GM21717 (cell line): ENCODE results near the gene PSME4.
"Not testable (repeated sequence)": the region's sequence is repeated elsewhere in the genome, so short reads cannot be mapped to it uniquely, and the experiment has no call there.

Source experiments
- ATAC-seq: cut with Tn5 transposase; IDR thresholded peaks from one replicate; pipeline ENCODE4 v1.9.1; 2021; ENCODE audit warnings: mild to moderate bottlenecking, moderate library complexity; ENCODE audit not compliant: unreplicated experiment

The PSME4 gene

DNA sequence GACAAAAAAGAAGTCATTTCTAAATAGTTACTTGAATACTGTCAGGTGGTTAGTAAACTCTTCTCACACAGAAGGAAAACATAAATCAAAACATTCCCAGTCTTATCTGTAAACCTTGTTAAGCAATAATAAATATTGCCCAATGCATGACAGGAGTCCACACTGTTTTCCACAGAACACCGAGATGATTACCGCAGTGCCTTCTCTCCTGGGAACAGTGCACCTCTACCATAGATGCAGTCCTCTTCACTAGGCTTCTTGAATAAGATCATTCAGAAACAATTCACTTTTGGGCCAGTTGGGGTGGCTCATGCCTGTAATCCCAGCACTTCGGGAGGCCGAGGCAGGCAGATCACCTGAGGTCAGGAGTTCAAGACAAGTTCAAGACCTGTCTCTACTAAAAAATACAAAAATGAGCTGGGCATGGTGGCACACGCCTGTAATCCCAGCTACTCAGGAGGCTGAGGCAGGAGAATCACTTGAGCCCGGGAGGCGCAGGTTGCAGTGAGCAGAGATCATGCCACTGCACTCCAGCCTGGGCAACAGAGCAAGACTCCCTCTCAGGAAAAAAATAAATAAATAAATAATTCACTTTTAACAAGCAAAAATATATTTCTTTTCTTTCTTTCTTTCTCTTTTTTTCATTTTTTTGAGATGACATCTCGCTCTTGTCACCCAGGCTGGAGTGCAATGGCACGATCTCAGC lies 119.6 kb downstream of the PSME4 start:
- ATAC-seq = not testable (repeated sequence)

DNA sequence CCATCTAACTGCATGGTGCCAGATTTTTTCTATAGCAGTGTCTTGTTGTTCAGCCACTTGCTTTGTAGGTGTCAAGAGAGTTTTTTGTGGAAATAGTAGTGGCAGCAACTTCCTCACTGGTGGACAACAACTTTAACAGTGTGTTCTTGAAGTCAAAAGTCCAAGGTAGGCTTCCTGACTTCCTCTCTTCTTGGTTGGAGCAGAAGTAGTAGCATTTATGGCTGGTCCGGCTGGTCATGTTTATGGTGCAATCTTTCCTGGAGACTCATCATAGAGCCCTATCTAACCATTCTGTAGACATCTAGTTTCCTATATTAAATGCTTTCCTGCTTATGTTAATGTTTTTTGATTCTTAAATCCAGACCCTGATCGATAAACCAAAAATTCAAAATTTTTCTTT lies 122.7 kb downstream of the PSME4 start:
- ATAC-seq = no peak

DNA sequence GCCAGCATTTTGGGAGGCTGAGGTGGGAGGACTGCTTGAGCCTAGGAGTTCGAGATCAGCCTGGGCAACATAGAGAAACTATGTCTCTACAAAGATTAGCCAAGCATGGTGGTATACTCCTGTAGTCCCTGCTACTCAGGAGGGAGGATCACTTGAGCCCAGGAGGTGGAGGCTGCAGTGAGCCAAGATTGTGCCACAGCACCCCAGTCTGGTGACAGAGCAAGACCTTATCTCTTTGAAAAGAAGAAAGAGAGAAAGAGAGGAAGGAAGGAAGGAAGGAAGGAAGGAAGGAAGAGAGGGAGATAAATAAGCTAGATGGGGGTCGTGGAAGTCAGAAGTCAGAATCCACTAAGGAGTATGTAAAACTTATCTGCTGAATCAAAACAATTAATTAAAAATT lies 127.2 kb downstream of the PSME4 start:
- ATAC-seq = no peak

GRCh38 chr2:53842891-53843290 lies 127.9 kb downstream of the PSME4 start:
- no peak for ATAC-seq

DNA sequence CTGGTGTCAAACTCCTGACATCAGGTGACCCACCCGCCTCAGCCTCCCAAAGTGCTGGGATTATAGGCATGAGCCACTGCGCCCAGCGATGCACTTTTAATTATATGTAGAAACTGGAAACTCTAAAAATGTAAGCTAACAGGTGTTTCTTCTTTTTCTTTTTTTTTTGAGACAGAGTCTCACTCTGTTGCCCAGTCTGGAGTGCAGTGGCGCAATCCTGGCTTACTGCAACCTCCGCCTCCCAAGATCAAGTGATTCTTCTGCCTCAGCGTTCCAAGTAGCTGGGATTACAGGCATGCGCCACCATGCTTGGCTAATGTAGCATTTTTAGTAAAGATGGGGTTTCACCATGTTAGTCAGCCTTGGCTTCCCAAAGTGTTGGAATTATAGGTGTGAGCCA lies 129.1 kb downstream of the PSME4 start:
- not testable (repeated sequence) for ATAC-seq

- ATAC-seq = no peak
Observed at GRCh38 chr2:53840580-53840979, 130.2 kb downstream of the PSME4 start.

DNA sequence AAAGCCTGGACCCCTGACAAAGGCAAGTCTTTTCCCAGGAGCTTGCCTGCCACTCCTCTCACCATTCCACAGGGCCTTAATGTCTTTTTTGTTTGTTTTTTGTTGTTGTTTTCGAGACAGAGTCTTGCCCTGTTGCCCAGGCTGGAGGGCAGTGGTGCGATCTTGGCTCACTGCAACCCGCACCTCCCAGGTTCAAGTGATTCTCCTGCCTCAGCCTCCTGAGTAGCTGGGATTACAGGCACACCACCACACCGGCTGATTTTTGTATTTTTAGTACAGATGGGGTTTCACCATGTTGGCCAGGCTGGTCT lies 140.9 kb downstream of the PSME4 start:
- ATAC-seq = not testable (repeated sequence)

DNA sequence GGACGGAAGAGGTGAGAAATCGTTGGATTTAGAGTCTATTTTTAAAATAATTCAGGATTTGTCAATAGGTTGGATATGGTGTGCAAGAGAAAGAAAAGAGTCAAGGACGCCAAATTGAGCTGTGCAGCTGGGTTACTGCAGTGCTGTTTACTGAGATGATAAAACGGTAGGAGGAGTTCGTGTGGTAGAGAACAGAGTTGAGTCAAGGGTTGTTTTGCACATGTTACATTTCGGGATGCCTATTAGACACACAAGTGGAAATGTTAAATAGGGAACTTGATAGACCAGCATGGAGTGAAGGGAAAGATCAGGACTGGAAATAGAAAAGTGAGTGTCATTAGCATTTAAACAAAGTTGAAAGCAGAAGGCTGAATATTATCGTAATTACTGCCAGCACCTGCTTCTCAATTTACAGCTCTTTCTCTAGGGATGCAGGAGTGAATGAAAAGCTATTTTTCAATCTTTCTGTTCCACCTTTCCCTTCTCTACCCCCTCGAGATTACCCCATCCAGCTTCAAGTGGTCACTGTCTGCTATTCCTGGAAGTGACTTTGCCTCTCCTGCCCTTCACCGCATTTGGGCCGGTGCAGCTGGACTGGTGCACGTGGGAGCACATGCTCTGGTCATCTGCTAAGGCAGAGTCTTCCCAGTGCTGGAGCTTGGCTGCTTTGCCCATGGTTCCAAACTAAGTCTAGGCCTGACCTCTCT lies 141.4 kb downstream of the PSME4 start:
- no peak for ATAC-seq

DNA sequence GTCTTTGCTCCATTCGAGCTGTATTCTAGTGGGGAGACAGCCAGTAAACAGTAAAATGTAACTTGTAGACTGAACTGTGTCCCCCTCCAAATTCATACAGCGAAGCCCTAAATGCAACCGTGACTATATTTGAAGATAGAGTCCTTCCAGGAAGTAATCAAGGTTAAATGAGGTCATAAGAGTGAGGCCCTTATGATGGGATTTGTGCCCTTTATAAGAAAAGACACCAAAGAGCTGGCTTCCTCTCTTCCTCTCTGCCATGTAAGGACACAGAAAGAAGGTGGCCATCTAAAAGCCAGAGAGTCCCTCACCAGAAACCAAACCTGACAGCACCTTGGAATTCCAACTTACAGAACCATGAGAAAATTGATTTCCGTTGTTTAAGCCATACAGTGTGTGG lies 142.5 kb downstream of the PSME4 start:
- ATAC-seq = no peak

- ATAC-seq = no peak
Observed at GRCh38 chr2:53827398-53828175, 143.2 kb downstream of the PSME4 start.

GRCh38 chr2:53826587-53827397 lies 144.0 kb downstream of the PSME4 start:
- ATAC-seq = no peak

DNA sequence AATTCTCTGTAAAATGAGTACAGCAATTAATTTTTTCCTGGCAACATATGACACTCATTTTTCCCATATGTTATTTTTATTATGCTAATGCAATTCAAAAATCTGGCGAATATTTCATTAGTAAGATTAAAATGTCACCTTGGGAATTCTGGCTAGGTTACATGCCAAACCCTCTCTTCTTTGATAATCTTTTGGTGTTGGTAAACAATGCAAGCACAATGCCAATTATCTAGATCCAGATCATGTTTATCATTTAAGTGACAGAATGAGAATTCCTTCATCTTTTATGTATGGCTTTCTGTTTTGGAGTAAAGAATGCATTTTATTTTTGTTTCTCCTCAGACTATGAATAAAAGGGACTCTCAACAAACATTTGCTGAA lies 144.8 kb downstream of the PSME4 start:
- ATAC-seq = no peak

DNA sequence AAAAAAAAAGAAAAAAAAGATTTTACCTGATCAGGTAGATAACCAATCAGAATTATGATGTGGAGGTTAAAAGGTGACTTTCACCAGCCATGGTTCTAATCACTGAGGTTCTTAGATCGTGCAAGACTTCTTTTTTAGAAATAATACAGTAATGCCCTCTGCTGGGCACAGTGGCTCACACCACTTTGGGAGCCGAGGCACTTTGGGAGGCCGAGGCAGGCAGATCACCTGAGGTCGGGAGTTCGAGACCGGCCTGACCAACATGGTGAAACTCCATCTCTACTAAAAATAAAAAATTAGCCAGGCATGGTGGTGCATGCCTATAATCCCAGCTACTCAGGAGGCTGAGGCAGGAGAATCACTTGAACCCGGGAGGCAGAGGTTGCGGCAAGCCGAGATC lies 147.2 kb downstream of the PSME4 start:
- ATAC-seq = not testable (repeated sequence)

DNA sequence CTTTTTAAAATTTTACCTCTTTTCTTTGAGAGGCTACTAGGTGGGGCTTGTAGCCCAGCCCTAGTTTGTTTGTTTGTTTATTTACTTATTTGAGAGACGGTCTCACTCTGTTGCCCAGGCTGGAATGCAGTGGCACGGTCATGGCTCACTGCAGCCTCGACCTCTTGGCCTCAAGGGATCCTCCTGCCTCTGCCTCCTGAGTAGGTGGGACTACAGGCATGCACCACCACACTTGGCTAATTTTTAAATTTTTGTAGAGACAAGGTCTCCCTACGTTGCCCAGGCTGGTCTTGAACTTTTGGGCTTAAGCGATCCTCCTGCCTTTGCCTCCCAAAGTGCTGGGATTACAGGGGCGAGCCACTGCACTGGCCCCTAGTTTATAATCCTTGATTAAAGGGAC lies 149.0 kb downstream of the PSME4 start:
- ATAC-seq = no peak

GRCh38 chr2:53820711-53821110 lies 150.1 kb downstream of the PSME4 start:
- ATAC-seq = no peak

DNA sequence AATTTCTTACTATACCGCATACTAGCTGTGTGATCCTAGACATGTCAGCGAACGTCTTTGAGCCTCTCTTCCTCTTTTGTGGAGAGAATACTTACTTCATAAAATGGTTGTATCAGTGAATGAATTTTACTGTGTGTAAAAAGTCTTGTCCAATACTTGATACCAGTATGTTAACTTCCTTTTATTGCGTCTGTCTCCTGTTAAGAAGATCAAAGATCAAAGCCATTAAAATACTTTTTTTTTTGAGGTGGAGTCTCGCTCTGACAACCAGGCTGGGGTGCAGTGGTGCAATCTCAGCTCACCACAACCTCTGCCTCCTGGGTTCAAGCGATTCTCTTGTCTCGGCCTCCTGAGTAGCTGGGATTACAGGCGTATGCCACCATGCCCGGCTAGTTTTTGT lies 150.7 kb downstream of the PSME4 start:
- no peak for ATAC-seq

DNA sequence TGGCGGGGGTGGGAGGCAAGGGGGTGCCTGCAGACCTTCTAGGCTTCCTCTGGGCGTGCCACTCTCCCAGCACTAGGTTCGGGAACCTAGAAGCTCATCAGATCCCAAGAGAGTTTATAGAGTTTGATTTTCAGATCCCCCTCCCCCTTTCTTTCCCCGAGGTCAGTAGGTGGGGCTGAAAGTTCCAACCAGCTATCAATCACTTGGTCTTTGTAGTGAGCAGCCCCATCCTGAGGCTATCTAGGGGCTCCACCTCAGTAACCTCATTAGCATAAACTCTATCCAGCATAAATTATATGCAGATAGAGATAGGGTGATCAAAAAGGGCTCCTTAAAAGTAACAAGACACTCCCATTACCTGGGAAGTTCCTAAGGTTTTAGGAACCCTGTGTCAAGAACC lies 151.2 kb downstream of the PSME4 start:
- ATAC-seq = no peak

- ATAC-seq = no peak
Observed at GRCh38 chr2:53818854-53819435, 151.8 kb downstream of the PSME4 start.
